Keratinocyte (primary cell): ENCODE data around the gene DUSP10. TPM values are rescaled to one million over a fixed set of nuclear protein-coding genes. Genes with fewer than 3 reads are reported as not detected.

Source experiments
- DNase-seq: peaks from one replicate; pipeline ENCODE4 v3.0.0-alpha.2; 2011; ENCODE audit warnings: low read depth, missing footprints, low spot score
- FAIRE-seq: peaks from 2 replicates; lab custom pipeline; 2011; peaks lifted over from hg19 to GRCh38; lab: Jason Lieb, UNC
- H2AFZ ChIP-seq: 2 replicates; pipeline ENCODE4 v1.6.0; 2012; ENCODE audit warnings: low read length, control low read depth, inconsistent platforms; ENCODE audit not compliant: control insufficient read depth
- H3K27ac ChIP-seq: 2 replicates; pipeline ENCODE4 v1.5.1; 2011; ENCODE audit warnings: low read length; ENCODE audit not compliant: control insufficient read depth, insufficient read depth
- H3K27me3 ChIP-seq: 3 replicates; pipeline ENCODE4 v1.6.0; 2011; ENCODE audit warnings: low read length; ENCODE audit not compliant: control insufficient read depth, insufficient read depth; ENCODE audit errors: extremely low read depth
- H3K36me3 ChIP-seq, 2 experiments: 2 replicates in 1 of 2; 3 replicates in 1 of 2; pipeline ENCODE4 v1.5.1; 2011; ENCODE audit warnings: low read length in 2 of 2, mild to moderate bottlenecking in 1 of 2; ENCODE audit not compliant: control insufficient read depth in 2 of 2, insufficient read depth in 2 of 2; ENCODE audit errors: extremely low read depth in 1 of 2
- H3K4me1 ChIP-seq: 3 replicates; pipeline ENCODE4 v1.5.1; 2011; ENCODE audit warnings: low read length; ENCODE audit not compliant: control insufficient read depth, insufficient read depth; ENCODE audit errors: extremely low read depth
- H3K4me2 ChIP-seq: 3 replicates; pipeline ENCODE4 v1.6.0; 2011; ENCODE audit warnings: low read depth, low read length; ENCODE audit not compliant: control insufficient read depth, insufficient read depth; ENCODE audit errors: extremely low read depth
- H3K4me3 ChIP-seq, 3 experiments: fragments of 200-600 bp in 1 of 3; sonication (generic) in 1 of 3; 2 replicates in 2 of 3; 3 replicates in 1 of 3; pipeline ENCODE4 v1.5.1; 2011 to 2016; ENCODE audit warnings: low read length in 3 of 3, mild to moderate bottlenecking in 3 of 3, control low read depth in 2 of 3, inconsistent platforms in 1 of 3, low read depth in 1 of 3, mixed read lengths in 1 of 3, mixed run types in 1 of 3, moderate library complexity in 1 of 3; ENCODE audit not compliant: control insufficient read depth in 2 of 3, insufficient read depth in 2 of 3; ENCODE audit errors: extremely low read depth in 1 of 3
- H3K79me2 ChIP-seq: 2 replicates; pipeline ENCODE4 v1.6.0; 2012; ENCODE audit warnings: low read length; ENCODE audit not compliant: control insufficient read depth, insufficient read depth
- H3K9ac ChIP-seq: 3 replicates; pipeline ENCODE4 v1.6.0; 2011; ENCODE audit warnings: low read length; ENCODE audit not compliant: control insufficient read depth, insufficient read depth; ENCODE audit errors: extremely low read depth
- H3K9me1 ChIP-seq: 3 replicates; pipeline ENCODE4 v1.6.0; 2011; ENCODE audit warnings: low read length; ENCODE audit not compliant: control insufficient read depth, insufficient read depth; ENCODE audit errors: extremely low read depth
- H3K9me3 ChIP-seq: 2 replicates; pipeline ENCODE4 v1.5.1; 2012; ENCODE audit warnings: low read depth, low read length; ENCODE audit not compliant: control insufficient read depth
- H4K20me1 ChIP-seq: 3 replicates; pipeline ENCODE4 v1.6.0; 2011; ENCODE audit warnings: low read length; ENCODE audit not compliant: control insufficient read depth, insufficient read depth; ENCODE audit errors: extremely low read depth
- CTCF ChIP-seq, 3 experiments: IDR thresholded peaks in 1 of 3; conservative IDR thresholded peaks in 1 of 3; optimal IDR thresholded peaks in 1 of 3; 2 replicates in 2 of 3; 3 replicates in 1 of 3; pipeline versions ENCODE3 to v1.5.1; 2011; ENCODE audit warnings: low read length in 3 of 3, mild to moderate bottlenecking in 3 of 3, moderate library complexity in 2 of 3, control low read depth in 1 of 3, inconsistent platforms in 1 of 3; ENCODE audit not compliant: insufficient read depth in 2 of 3; ENCODE audit errors: extremely low read depth in 1 of 3
- EZH2 ChIP-seq: IDR thresholded peaks from one replicate; pipeline ENCODE4 v1.6.1; 2012; ENCODE audit warnings: inconsistent platforms, mild to moderate bottlenecking, low read length, moderate library complexity
- dilution Hi-C: fragments of 300-500 bp; cut with MboI; formaldehyde crosslinking; loops from one replicate; pipeline ENCODE4 v1.7.0; 2020; ENCODE audit warnings: low sequenced_read_pairs; ENCODE audit not compliant: extremely low pct_ligation_motif_present
- polyA plus RNA-seq, 5 experiments: library from polyadenylated mRNA; depleted of rRNA in 3 of 5; stranded (reverse) in 3 of 5; stranded (forward) in 1 of 5; unstranded in 1 of 5; fragments of >200 nt; gene quantifications; 1 replicate in 1 of 5; 2 replicates in 3 of 5; 3 replicates in 1 of 5; pipeline versions ENCODE4 v1.2.1 to v1.2.3, GENCODE V29; 2011 to 2012; ENCODE audit warnings: missing spikeins in 2 of 5, low read depth in 1 of 5, low replicate concordance in 1 of 5

DUSP10 gene
- polyA plus RNA-seq, 1 donor (not counting 4 experiments of a cell fraction or from before 2014, with no cell fraction given), result 15.1 TPM

GRCh38 chr1:221664253-221664652, 77.6 kb downstream of the DUSP10 start:
- Histone ChIP-seq H3K9ac (no peak overlapping the region), H3K4me3 (no peak overlapping the region), H3K9me1 (no peaks in the 10 kb centered on the region), H3K27me3 (no peaks in the 10 kb centered on the region), H3K36me3 (no peaks in the 10 kb centered on the region), H4K20me1 (no peaks in the 10 kb centered on the region), H3K4me1 (peaks cover 10% of the 10 kb centered on the region), H3K4me2 (no peak overlapping the region), H2AFZ (no peak overlapping the region), H3K79me2 (no peaks in the 10 kb centered on the region), H3K27ac (no peak overlapping the region), H3K9me3 (no peaks in the 10 kb centered on the region)
- no peak for FAIRE-seq
- no peak for DNase-seq
- TF ChIP-seq EZH2, result no peak
- TF ChIP-seq CTCF (optimal IDR thresholded peaks at IDR 0.05 in 1 of 3, IDR thresholded peaks at IDR 0.05 in 1 of 3, conservative IDR thresholded peaks at IDR 0.05 in 1 of 3; ENCODE audit: extremely low read depth in 1 of 3, insufficient read depth in 2 of 3, low read length in 3 of 3), result no peak
- dilution Hi-C loops, result no loop called here

- FAIRE-seq (no peak), DNase-seq (no peak)
- H2AFZ ChIP-seq, result no peak overlapping the region
- no peaks in the 10 kb centered on the region for H3K27me3 ChIP-seq
- no peaks in the 10 kb centered on the region for H3K9me1 ChIP-seq
- no peak for TF ChIP-seq EZH2
- no peak for TF ChIP-seq CTCF (optimal IDR thresholded peaks at IDR 0.05 in 1 of 3, IDR thresholded peaks at IDR 0.05 in 1 of 3, conservative IDR thresholded peaks at IDR 0.05 in 1 of 3; ENCODE audit: extremely low read depth in 1 of 3, insufficient read depth in 2 of 3, low read length in 3 of 3)
- no peak overlapping the region for H3K9ac ChIP-seq
- no peaks in the 10 kb centered on the region for H3K36me3 ChIP-seq
- H4K20me1 ChIP-seq, result no peaks in the 10 kb centered on the region
- no peaks in the 10 kb centered on the region for H3K79me2 ChIP-seq
- H3K4me3 ChIP-seq, result no peak overlapping the region
- H3K9me3 ChIP-seq, result no peaks in the 10 kb centered on the region
- dilution Hi-C loops, result no loop called here
- peaks cover 10% of the 10 kb centered on the region for H3K4me1 ChIP-seq
- H3K27ac ChIP-seq, result no peak overlapping the region
- no peak overlapping the region for H3K4me2 ChIP-seq
These were observed 78.6 kb downstream of the DUSP10 start for GRCh38 chr1:221663321-221663720.
